ELF-1 (cell line): ENCODE measurements around the gene B4GALT6.

ENCODE experiments used
- DNase-seq: peaks from one replicate; pipeline ENCODE4 v3.0.0-alpha.2; 2016; ENCODE audit warnings: low read depth, low spot score

B4GALT6 gene

GRCh38 chr18:31659576-31660177, 24.7 kb downstream of the B4GALT6 start:
- DNase-seq, result no peak

DNA sequence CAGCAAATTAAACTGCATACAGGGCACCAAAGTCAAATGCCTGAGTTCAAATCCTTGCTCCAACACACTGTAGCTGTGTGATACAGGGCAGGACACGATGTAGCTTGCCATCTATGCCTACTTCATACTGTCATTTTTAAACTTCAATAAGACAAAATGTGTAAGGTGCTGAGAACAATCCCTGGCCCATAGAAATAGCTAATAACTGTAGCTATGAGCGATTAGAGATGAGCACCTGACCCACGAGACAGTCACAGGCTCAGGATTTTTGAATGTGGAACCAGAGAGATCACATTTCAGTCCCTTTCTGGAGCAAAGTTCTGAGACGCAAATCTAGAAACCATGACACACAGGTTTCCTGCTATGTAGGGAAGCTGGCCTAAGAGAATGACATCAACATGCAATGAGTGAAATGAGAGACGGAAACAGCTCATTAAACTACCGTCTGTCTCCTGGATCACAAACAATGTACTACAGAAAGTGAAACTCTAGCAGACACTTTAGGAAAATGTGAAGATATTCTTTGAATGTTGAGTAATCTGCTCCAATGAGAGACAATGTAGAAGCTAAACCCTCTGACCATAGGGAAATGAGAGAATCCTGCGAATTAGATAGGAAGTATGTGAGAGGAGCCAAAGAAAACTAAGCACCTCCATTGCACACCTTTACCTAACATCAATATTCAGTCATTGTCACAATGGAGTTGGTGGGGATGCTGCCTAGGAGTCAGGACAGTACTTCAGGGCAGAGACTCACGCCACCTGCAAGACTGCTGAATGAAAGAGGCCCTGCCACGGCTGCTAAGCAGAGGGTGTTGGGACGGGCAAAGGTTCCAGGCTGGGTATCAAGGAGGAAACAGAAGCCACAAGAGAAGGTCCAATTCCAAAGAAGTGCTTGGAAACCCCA, 25.5 kb downstream of the B4GALT6 start:
- DNase-seq, result no peak

GRCh38 chr18:31657823-31658669, 26.3 kb downstream of the B4GALT6 start:
- DNase-seq, result no peak

- no peak for DNase-seq
Measured at GRCh38 chr18:31656754-31657153, 27.6 kb downstream of the B4GALT6 start.

DNA sequence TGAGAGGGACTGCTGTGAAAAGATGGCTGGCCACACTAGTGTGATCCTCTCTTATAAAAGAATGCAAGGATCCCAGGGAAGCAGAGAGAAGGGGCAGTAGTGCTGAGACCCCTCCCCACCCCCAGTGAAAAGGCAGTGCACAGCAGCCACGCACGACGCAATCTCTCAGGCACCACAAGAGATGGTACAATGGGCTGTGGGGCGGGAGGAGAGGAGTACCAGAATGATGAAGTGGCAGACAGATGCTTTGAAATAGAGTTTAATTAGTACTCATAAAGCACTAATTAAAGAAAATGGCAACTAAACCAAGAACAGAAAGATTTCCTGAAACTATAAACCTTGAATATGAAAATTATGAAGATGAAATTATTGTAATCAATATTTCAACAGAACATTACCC, 29.0 kb downstream of the B4GALT6 start:
- DNase-seq, result no peak

DNA sequence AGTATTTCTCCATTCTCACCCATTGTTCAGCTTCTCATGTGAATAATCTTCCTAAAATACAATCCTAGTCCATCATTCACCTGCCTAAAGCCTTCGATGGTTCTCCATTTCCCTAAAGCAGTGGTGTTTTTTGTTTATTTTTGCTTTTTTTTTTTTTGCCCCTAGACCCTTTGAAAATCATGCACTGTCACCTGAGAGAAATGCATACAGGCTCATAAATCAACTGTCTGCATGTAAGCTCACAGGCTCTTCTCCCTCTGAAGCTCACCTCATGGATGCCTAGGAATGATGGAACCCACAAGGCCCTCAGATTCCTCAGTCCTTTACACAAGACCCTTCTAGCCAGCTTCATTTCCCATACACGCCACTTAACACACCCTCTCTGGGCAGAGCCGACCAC, 31.5 kb downstream of the B4GALT6 start:
- DNase-seq, result no peak

DNA sequence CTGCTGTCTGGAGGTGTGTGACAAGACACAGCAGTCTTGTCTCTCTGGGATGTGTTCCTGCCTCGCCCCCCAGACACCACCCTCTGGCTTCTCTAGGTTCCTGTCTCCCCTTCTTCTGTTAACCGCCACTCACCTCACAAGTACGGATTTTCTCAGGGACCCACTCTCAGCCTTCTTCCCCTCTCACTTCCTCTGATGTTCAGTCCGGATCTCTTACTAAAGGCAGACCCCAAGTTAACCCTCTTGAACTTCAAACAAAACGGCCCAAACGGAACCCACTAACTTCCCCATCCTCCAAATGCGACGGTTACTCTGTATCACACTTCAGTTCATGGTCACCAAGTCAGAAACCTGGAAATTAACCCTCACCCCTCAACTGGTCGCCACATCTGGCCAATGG, 32.0 kb downstream of the B4GALT6 start:
- no peak for DNase-seq

DNA sequence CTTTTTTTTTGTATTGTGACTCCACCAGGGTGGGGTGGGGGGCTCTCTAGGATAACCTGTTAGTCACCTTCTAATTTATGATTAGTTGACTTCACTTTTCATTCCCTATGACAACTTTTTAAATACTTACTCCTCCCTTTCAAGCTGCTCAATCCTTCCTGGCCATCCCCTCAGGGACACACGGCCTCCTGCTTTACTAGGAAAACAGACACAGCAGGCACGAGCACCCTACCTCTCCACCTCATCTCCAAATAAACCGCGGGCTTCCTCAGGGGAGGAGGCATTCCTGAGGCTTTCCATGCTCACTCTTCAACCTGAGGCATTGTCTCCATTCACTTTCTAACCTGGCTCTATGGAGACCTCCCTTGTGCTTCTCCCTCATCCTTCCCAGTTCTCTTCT, 33.0 kb downstream of the B4GALT6 start:
- DNase-seq, result peak; percentile 57

- no peak for DNase-seq
Measured at GRCh38 chr18:31649978-31650719, 34.2 kb downstream of the B4GALT6 start.

DNA sequence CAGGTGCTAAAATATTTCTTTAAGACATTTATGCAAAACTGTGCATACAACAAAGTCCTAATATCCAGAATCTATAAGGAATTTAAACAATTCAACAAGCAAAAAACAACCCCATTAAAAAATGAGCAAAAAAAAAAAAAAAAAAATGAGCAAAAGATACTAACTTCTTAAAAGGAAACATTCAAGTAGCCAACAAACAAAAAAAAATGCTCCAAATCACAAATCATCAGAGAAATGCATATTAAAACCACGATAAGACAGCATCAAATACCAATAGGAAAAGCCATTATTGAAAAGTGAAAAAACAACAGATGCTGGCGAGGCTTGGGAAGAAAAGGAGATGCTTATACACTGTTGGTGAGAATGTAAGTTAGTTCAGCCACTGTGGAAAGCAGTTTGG, 34.9 kb downstream of the B4GALT6 start:
- DNase-seq, result no peak

- DNase-seq, result peak; percentile 78
Measured at GRCh38 chr18:31648966-31649429, 35.4 kb downstream of the B4GALT6 start.

- no peak for DNase-seq
Measured at GRCh38 chr18:31648458-31648857, 35.9 kb downstream of the B4GALT6 start.

DNA sequence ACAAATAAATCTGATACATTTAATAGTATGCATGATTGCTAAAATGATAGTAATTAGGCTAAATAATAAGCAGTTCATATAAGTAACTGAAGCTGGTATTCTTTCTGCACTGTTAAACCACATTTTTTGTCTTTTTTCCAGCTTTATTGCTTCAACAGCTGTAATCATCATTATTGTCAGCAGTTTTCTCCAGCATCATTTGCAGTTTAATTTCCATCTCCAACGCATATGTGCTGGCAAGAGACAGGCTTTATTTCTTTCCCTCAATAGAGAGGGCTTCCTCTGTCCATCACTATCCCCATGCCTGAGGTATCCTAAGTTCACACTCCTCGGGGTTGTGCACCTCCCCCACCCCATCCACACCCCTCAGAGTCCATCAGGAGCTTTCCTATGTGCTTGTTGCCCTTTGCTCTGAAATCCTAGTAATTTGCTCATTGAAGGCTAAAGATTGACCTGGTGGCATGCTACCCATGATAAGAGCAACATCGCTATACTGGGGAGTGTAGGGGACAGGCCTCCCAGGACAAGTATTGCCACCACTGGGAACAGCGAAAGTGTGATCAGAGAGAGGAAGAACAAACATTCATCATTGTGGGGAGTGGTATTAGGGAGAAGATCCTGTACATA, 37.1 kb downstream of the B4GALT6 start:
- DNase-seq, result no peak

DNA sequence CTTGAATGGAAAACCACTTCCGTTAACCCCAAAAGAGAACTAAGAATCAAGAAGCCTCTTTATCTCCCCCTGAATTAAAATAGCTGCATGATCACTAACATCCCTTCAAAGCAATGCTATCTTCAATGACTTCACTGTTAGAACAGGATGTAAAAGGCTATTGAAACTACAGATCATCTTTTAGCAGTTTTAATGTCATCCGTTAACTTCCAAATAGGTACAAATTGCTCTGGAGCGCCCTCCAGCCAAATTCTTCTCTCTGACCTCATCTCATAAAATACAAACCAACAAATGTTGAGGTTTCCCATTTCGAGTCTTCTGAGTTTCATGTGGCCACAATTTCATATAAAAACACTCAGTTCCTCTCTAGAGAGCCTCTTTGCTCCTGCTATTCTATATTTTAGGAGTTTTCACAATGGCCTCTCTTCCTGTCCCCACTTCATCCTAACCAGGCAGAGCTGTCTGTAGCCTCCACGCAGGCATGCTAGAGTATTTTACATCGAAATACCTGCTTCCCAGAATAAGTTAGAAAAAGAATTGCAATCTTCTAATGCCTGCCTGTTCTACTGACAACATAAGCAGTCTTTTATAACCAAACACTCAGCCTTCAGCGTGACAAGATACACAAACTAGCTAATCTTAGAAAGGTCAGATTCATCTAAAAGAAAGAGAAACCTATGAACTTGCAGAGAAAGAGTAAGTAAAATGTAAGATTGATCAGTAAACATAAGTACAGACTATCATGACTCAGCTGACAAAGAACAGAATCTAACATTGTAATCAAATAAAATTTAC, 37.9 kb downstream of the B4GALT6 start:
- no peak for DNase-seq

- no peak for DNase-seq
Measured at GRCh38 chr18:31645411-31645810, 39.0 kb downstream of the B4GALT6 start.

DNA sequence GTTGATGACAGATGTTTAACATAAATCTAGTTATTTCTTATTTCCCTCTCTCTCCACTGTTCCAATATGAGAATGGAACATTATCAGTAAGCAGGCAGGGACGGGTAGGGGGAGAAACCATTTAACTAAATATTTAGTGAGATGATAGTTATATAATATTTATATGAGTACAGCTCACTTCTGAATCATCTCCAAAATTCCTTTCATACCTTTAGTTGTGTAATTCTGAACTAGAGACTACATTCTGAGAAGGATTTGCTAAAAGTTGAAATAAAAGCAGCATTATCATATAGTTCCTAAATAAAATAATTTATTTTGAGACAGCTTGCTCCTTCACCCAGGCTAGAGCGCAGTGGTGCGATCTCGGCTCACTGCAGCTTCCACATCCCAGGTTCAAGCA, 41.4 kb downstream of the B4GALT6 start:
- no peak for DNase-seq

- DNase-seq, result no peak
Measured at GRCh38 chr18:31637445-31637844, 46.9 kb downstream of the B4GALT6 start.

DNA sequence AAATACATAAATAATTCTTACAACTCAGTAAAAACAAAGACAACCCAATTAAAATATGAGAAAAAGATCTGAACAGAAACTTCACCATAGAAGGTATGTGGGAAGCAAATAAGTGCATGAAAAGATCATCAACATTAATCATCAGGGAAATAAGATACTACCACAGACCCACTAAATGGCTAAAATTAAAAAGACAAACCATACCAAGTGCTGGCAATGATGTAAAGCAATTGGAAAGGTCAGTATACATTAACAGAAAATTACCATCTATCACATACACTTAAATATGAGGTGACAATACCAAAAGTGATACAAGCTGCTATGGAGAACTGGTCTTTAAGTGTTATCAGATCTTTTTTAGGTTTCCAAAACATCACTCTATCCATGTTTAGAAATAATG, 48.0 kb downstream of the B4GALT6 start:
- no peak for DNase-seq

DNA sequence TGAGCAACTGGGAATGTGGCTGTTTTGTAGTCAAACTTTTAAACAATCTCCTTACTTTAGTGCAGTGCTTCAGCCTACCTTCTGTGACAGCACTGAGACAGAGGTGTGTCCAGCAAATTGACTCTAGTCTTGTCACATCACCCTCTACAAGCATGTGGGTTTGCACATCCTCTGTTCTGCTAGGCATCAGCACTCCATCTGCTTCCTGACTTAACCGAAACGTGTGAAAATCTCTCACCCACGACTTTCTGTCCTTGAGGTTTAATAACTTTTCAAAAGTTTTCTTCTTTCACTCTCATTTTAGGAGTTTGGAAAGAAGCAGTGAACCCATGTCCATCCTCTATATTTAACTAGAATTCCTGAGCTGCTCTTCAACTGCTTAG, 50.1 kb downstream of the B4GALT6 start:
- no peak for DNase-seq
